H9 (cell line): ENCODE results near the gene B4GALT6. TPM values are rescaled to one million over a fixed set of nuclear protein-coding genes. Genes with fewer than 3 reads are reported as not detected.

Experiments
- DNase-seq: peaks from one replicate; pipeline ENCODE4 v3.0.0-alpha.2; 2017
- H2AFZ ChIP-seq: one replicate; pipeline ENCODE4 v1.6.1; 2013; ENCODE audit warnings: mild to moderate bottlenecking, low read length, control low read depth, moderate library complexity
- H2AK5ac ChIP-seq: 2 replicates; pipeline ENCODE4 v1.6.1; 2013; ENCODE audit warnings: low read length, control low read depth, mixed read lengths; ENCODE audit not compliant: insufficient read length
- H2BK120ac ChIP-seq: one replicate; pipeline ENCODE4 v1.6.1; 2013; ENCODE audit warnings: low read depth, mild to moderate bottlenecking, low read length, control low read depth, inconsistent platforms; ENCODE audit not compliant: poor library complexity, severe bottlenecking
- H2BK12ac ChIP-seq: 2 replicates; pipeline ENCODE4 v1.6.1; 2013; ENCODE audit warnings: low read length, control low read depth, mixed read lengths, low read depth; ENCODE audit not compliant: insufficient read length
- H2BK15ac ChIP-seq: 2 replicates; pipeline ENCODE4 v1.6.1; 2013; ENCODE audit warnings: low read depth, low read length, control low read depth
- H2BK20ac ChIP-seq: one replicate; pipeline ENCODE4 v1.6.1; 2013; ENCODE audit warnings: low read depth, mild to moderate bottlenecking, low read length, control low read depth, inconsistent platforms; ENCODE audit not compliant: poor library complexity, severe bottlenecking
- H2BK5ac ChIP-seq: 2 replicates; pipeline ENCODE4 v1.6.1; 2013; ENCODE audit warnings: low read length, control low read depth, mixed read lengths; ENCODE audit not compliant: insufficient read length
- H3K14ac ChIP-seq: 2 replicates; pipeline ENCODE4 v1.6.1; 2013; ENCODE audit warnings: low read length, control low read depth; ENCODE audit not compliant: insufficient read depth
- H3K18ac ChIP-seq: 2 replicates; pipeline ENCODE4 v1.6.1; 2013; ENCODE audit warnings: low read depth, mild to moderate bottlenecking, mixed read lengths, low read length, control low read depth; ENCODE audit not compliant: insufficient read length
- H3K23ac ChIP-seq: 2 replicates; pipeline ENCODE4 v1.6.1; 2013; ENCODE audit warnings: low read length, control low read depth, mixed read lengths, low read depth; ENCODE audit not compliant: insufficient read length
- H3K23me2 ChIP-seq: 2 replicates; pipeline ENCODE4 v1.6.1; 2013; ENCODE audit warnings: low read depth, mild to moderate bottlenecking, mixed read lengths, low read length, control low read depth; ENCODE audit not compliant: insufficient read length, poor library complexity, severe bottlenecking
- H3K27ac ChIP-seq: 2 replicates; pipeline ENCODE4 v1.5.1; 2013; ENCODE audit warnings: low read length, control low read depth, mixed read lengths, low read depth; ENCODE audit not compliant: insufficient read length
- H3K27me3 ChIP-seq: 2 replicates; pipeline ENCODE4 v1.6.1; 2013; ENCODE audit warnings: low read length, control low read depth, inconsistent platforms; ENCODE audit not compliant: insufficient read depth
- H3K4ac ChIP-seq: 2 replicates; pipeline ENCODE4 v1.6.1; 2013; ENCODE audit warnings: low read depth, mild to moderate bottlenecking, control low read depth, inconsistent platforms, low read length, moderate library complexity
- H3K4me1 ChIP-seq: 2 replicates; pipeline ENCODE4 v1.6.1; 2013; ENCODE audit warnings: low read length, control low read depth, inconsistent platforms; ENCODE audit not compliant: insufficient read depth
- H3K4me2 ChIP-seq: 2 replicates; pipeline ENCODE4 v1.6.1; 2013; ENCODE audit warnings: low read length, control low read depth, mixed read lengths; ENCODE audit not compliant: insufficient read length, insufficient read depth
- H3K56ac ChIP-seq: 2 replicates; pipeline ENCODE4 v1.6.1; 2013; ENCODE audit warnings: low read depth, mild to moderate bottlenecking, mixed read lengths, low read length, control low read depth; ENCODE audit not compliant: insufficient read length
- H3K79me1 ChIP-seq: 2 replicates; pipeline ENCODE4 v1.6.1; 2013; ENCODE audit warnings: low read depth, mild to moderate bottlenecking, moderate library complexity, low read length, control low read depth, inconsistent platforms; ENCODE audit not compliant: insufficient read depth, poor library complexity, severe bottlenecking
- H3K79me2 ChIP-seq: 2 replicates; pipeline ENCODE4 v1.6.1; 2013; ENCODE audit warnings: low read length, control low read depth, inconsistent platforms; ENCODE audit not compliant: insufficient read depth
- H3K9ac ChIP-seq: 2 replicates; pipeline ENCODE4 v1.6.1; 2013; ENCODE audit warnings: low read length, control low read depth, mixed read lengths; ENCODE audit not compliant: insufficient read length; ENCODE audit errors: extremely low read depth
- H3K9me3 ChIP-seq: one replicate; pipeline ENCODE4 v1.6.1; 2013; ENCODE audit warnings: low read depth, low read length, inconsistent platforms; ENCODE audit not compliant: control insufficient read depth
- H3T11ph ChIP-seq: one replicate; pipeline ENCODE4 v1.6.1; 2013; ENCODE audit warnings: mild to moderate bottlenecking, low read length, control low read depth, inconsistent platforms
- H4K20me1 ChIP-seq: one replicate; pipeline ENCODE4 v1.6.1; 2013; ENCODE audit not compliant: control insufficient read depth, insufficient read length, insufficient read depth
- H4K5ac ChIP-seq: 2 replicates; pipeline ENCODE4 v1.6.1; 2013; ENCODE audit warnings: low read depth, mild to moderate bottlenecking, mixed read lengths, low read length, control low read depth; ENCODE audit not compliant: insufficient read length
- H4K8ac ChIP-seq: replicated peaks from 2 replicates; pipeline ENCODE4 v1.6.1; 2013; ENCODE audit warnings: low read length, control low read depth, mixed read lengths, low read depth; ENCODE audit not compliant: insufficient read length
- H4K91ac ChIP-seq: 2 replicates; pipeline ENCODE4 v1.6.1; 2013; ENCODE audit warnings: low read depth, mild to moderate bottlenecking, moderate library complexity, mixed read lengths, low read length, control low read depth; ENCODE audit not compliant: insufficient read length
- H3K27ac Mint-ChIP-seq, 3 experiments: 2 replicates in 2 of 3; 3 replicates in 1 of 3; pipeline ENCODE4 v1.8.0; 2020 to 2021; ENCODE audit warnings: mixed read lengths in 3 of 3, mild to moderate bottlenecking in 1 of 3, moderate library complexity in 1 of 3
- H3K27me3 Mint-ChIP-seq: 2 replicates; pipeline ENCODE4 v1.8.0; 2021; ENCODE audit warnings: low read depth, mild to moderate bottlenecking, moderate library complexity, mixed read lengths
- H3K36me3 Mint-ChIP-seq, 3 experiments: 2 replicates in 2 of 3; 3 replicates in 1 of 3; pipeline ENCODE4 v1.8.0; 2020 to 2021; ENCODE audit warnings: low read depth in 3 of 3, mixed read lengths in 3 of 3; ENCODE audit not compliant: insufficient read depth in 1 of 3
- H3K4me1 Mint-ChIP-seq, 2 experiments: 2 replicates each; pipeline ENCODE4 v1.8.0; 2020; ENCODE audit warnings: mixed read lengths in 2 of 2
- H3K4me3 Mint-ChIP-seq, 2 experiments: 2 replicates in 1 of 2; 3 replicates in 1 of 2; pipeline ENCODE4 v1.8.0; 2020 to 2021; ENCODE audit warnings: mild to moderate bottlenecking in 2 of 2, mixed read lengths in 2 of 2, moderate library complexity in 1 of 2
- H3K9me3 Mint-ChIP-seq, 2 experiments: 2 replicates in 1 of 2; 3 replicates in 1 of 2; pipeline ENCODE4 v1.8.0; 2020; ENCODE audit warnings: mild to moderate bottlenecking in 2 of 2, mixed read lengths in 2 of 2, moderate library complexity in 1 of 2
- WGBS: extraction: QIAGEN DNeasy Blood & Tissue Kit; methylation state at CpG from one replicate; pipeline ENCODE4 v1.1.7; 2013; ENCODE audit warnings: missing lambda C conversion rate, low lambda C conversion rate, mixed read lengths; ENCODE audit not compliant: insufficient read length; ENCODE audit errors: extremely low coverage; 5-methylcytosine and 5-hydroxymethylcytosine counted together
- total RNA-seq: library from RNA; stranded (reverse); gene quantifications from 2 replicates; pipeline ENCODE4 v1.2.1, GENCODE V29; 2021
- TF ChIP-seq, protein P1 (sequence below): fragments of 200-600 bp; sonication (generic); conservative IDR thresholded peaks from 3 replicates; pipeline ENCODE4 v1.8.0; 2021; ENCODE audit warnings: antibody characterized with exemption, mild to moderate bottlenecking

The B4GALT6 gene
- total RNA-seq, 1 experiment from 2014 or later = 34.1 TPM

- no peak overlapping the region for H3T11ph ChIP-seq
- no peaks in the 10 kb centered on the region for H3K79me2 ChIP-seq
- H3K27ac ChIP-seq = no peak overlapping the region
- Mint-ChIP-seq H3K27me3 (no peaks in the 10 kb centered on the region), H3K4me3 (no peak overlapping the region), H3K36me3 (no peaks in the 10 kb centered on the region), H3K9me3 (no peaks in the 10 kb centered on the region), H3K4me1 (peaks cover 0 to 2% of the 10 kb centered on the region in 2 experiments; a peak in 1 of 4 replicates), H3K27ac (no peak overlapping the region)
- H4K8ac ChIP-seq = no peak overlapping the region
- H3K14ac ChIP-seq = no peak overlapping the region
- no peaks in the 10 kb centered on the region for H3K23me2 ChIP-seq
- H2BK12ac ChIP-seq = no peak overlapping the region
- H2BK15ac ChIP-seq = no peak overlapping the region
- no peak overlapping the region for H3K4ac ChIP-seq
- H2AK5ac ChIP-seq = no peak overlapping the region
- no peak overlapping the region for H3K9ac ChIP-seq
- H2AFZ ChIP-seq = no peak overlapping the region
- TF ChIP-seq, protein P1, sequence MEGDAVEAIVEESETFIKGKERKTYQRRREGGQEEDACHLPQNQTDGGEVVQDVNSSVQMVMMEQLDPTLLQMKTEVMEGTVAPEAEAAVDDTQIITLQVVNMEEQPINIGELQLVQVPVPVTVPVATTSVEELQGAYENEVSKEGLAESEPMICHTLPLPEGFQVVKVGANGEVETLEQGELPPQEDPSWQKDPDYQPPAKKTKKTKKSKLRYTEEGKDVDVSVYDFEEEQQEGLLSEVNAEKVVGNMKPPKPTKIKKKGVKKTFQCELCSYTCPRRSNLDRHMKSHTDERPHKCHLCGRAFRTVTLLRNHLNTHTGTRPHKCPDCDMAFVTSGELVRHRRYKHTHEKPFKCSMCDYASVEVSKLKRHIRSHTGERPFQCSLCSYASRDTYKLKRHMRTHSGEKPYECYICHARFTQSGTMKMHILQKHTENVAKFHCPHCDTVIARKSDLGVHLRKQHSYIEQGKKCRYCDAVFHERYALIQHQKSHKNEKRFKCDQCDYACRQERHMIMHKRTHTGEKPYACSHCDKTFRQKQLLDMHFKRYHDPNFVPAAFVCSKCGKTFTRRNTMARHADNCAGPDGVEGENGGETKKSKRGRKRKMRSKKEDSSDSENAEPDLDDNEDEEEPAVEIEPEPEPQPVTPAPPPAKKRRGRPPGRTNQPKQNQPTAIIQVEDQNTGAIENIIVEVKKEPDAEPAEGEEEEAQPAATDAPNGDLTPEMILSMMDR = no peak
- H3K79me1 ChIP-seq = no peaks in the 10 kb centered on the region
- no CpG with 5 or more reads among the region's 5 CpGs for WGBS
- no peaks in the 10 kb centered on the region for H3K27me3 ChIP-seq
- no peak overlapping the region for H3K23ac ChIP-seq
- no peaks in the 10 kb centered on the region for H3K9me3 ChIP-seq
- no peak overlapping the region for H4K5ac ChIP-seq
- H3K56ac ChIP-seq = no peak overlapping the region
- no peak overlapping the region for H2BK20ac ChIP-seq
- no peaks in the 10 kb centered on the region for H4K20me1 ChIP-seq
- H4K91ac ChIP-seq = no peak overlapping the region
- no peak overlapping the region for H3K4me2 ChIP-seq
- no peaks in the 10 kb centered on the region for H3K4me1 ChIP-seq
- no peak overlapping the region for H2BK120ac ChIP-seq
- H3K18ac ChIP-seq = no peak overlapping the region
- H2BK5ac ChIP-seq = no peak overlapping the region
- no peak for DNase-seq
Measured at GRCh38 chr18:31583185-31583854, 101.1 kb downstream of the B4GALT6 start.
